ENCODE results near the gene KCNMA1.

KCNMA1 gene

DNA sequence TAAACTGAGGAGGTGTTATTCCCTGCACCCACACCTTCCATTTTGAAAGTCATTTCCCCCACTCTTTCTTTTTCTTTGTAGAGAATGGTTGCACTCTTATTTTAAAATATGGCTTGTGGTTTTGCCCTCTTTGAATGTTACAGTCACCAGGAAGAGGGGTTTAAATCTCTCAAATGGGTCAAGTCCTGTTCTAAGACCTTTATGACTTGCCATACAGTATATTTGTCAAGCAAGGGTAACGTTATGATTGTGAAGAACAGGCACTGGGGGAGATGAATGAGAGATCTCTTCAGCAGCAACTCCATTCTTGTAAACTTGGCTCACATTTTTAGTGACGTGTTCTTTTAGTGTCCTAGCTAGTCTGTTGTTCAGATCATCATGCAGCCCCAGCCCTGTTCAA, 634.7 kb downstream of the KCNMA1 start:
- Histone ChIP-seq H2AFZ (ENCODE audit: low read depth) (no peak overlapping the region), H3K9ac (no peak overlapping the region), H3K79me2 (ENCODE audit: insufficient read depth, low read depth) (no peaks in the 10 kb centered on the region), H3K4me2 (no peak overlapping the region), H3K4me1 (ENCODE audit: low read depth, poor library complexity, severe bottlenecking) (no peaks in the 10 kb centered on the region), H3K27me3 (ENCODE audit: insufficient read depth, low read depth) (no peaks in the 10 kb centered on the region), H3K36me3 (ENCODE audit: insufficient read depth) (no peaks in the 10 kb centered on the region), H3K4me3 (IDR thresholded peaks at IDR 0.05; ENCODE audit: insufficient read depth, low read depth, low read length) (no peak overlapping the region), H4K20me1 (ENCODE audit: insufficient read depth) (no peaks in the 10 kb centered on the region), H3K27ac (no peak overlapping the region)
- TF ChIP-seq, protein P1, sequence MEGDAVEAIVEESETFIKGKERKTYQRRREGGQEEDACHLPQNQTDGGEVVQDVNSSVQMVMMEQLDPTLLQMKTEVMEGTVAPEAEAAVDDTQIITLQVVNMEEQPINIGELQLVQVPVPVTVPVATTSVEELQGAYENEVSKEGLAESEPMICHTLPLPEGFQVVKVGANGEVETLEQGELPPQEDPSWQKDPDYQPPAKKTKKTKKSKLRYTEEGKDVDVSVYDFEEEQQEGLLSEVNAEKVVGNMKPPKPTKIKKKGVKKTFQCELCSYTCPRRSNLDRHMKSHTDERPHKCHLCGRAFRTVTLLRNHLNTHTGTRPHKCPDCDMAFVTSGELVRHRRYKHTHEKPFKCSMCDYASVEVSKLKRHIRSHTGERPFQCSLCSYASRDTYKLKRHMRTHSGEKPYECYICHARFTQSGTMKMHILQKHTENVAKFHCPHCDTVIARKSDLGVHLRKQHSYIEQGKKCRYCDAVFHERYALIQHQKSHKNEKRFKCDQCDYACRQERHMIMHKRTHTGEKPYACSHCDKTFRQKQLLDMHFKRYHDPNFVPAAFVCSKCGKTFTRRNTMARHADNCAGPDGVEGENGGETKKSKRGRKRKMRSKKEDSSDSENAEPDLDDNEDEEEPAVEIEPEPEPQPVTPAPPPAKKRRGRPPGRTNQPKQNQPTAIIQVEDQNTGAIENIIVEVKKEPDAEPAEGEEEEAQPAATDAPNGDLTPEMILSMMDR (conservative IDR thresholded peaks at IDR 0.05; ENCODE audit: low read depth, low read length), result no peak

DNA sequence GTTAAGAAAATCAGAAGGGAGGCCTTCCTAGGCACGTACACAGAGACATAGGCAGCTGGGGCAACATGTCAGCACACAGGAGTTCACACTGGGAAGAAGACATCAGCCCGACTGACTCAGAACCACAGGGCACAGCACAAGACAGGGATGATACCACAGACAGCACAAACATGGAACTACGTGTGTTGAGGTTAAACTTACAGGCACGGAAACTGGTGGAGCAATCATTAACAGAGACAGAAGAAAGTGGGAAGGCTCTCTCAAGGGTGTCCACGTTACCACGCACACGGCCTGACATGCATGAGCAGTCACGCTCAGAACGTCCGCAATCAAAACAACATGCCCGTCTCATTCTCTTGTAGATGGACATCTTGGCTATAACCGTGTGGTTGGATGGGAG, 636.4 kb downstream of the KCNMA1 start:
- H3K79me2 ChIP-seq (ENCODE audit: insufficient read depth, low read depth), result no peaks in the 10 kb centered on the region
- no peak overlapping the region for H3K27ac ChIP-seq
- no peaks in the 10 kb centered on the region for H3K4me1 ChIP-seq (ENCODE audit: low read depth, poor library complexity, severe bottlenecking)
- H3K4me3 ChIP-seq (IDR thresholded peaks at IDR 0.05; ENCODE audit: insufficient read depth, low read depth, low read length), result no peak overlapping the region
- H3K27me3 ChIP-seq (ENCODE audit: insufficient read depth, low read depth), result no peaks in the 10 kb centered on the region
- no peak overlapping the region for H2AFZ ChIP-seq (ENCODE audit: low read depth)
- H3K36me3 ChIP-seq (ENCODE audit: insufficient read depth), result no peaks in the 10 kb centered on the region
- no peak overlapping the region for H3K4me2 ChIP-seq
- TF ChIP-seq, protein P1 (conservative IDR thresholded peaks at IDR 0.05; ENCODE audit: low read depth, low read length), result no peak
- no peaks in the 10 kb centered on the region for H4K20me1 ChIP-seq (ENCODE audit: insufficient read depth)
- no peak overlapping the region for H3K9ac ChIP-seq

DNA sequence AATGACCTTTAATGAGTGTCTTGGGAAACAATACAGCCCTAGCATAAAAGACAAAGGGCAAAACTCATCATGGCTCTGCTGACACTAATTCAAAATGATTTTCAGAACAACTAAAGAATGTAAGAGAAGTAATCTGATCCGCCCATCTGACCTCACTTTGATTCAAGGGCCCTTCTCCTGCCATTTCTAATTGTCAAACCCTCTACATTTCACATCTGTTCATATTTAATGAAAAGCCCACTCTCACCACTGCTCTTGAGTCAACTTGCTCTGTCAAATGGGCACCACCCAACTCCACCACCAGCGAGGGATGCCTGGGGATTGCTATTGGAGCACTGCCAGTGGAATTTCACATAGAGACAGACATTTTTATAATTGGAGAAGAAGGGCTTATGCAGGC, 639.2 kb downstream of the KCNMA1 start:
- Histone ChIP-seq H2AFZ (ENCODE audit: low read depth) (no peak overlapping the region), H3K4me3 (IDR thresholded peaks at IDR 0.05; ENCODE audit: insufficient read depth, low read depth, low read length) (no peak overlapping the region), H3K4me2 (no peak overlapping the region), H3K36me3 (ENCODE audit: insufficient read depth) (no peaks in the 10 kb centered on the region), H3K79me2 (ENCODE audit: insufficient read depth, low read depth) (no peaks in the 10 kb centered on the region), H3K9ac (no peak overlapping the region), H3K27ac (no peak overlapping the region), H4K20me1 (ENCODE audit: insufficient read depth) (no peaks in the 10 kb centered on the region), H3K4me1 (ENCODE audit: low read depth, poor library complexity, severe bottlenecking) (no peaks in the 10 kb centered on the region), H3K27me3 (ENCODE audit: insufficient read depth, low read depth) (no peaks in the 10 kb centered on the region)
- TF ChIP-seq, protein P1 (conservative IDR thresholded peaks at IDR 0.05; ENCODE audit: low read depth, low read length), result no peak

DNA sequence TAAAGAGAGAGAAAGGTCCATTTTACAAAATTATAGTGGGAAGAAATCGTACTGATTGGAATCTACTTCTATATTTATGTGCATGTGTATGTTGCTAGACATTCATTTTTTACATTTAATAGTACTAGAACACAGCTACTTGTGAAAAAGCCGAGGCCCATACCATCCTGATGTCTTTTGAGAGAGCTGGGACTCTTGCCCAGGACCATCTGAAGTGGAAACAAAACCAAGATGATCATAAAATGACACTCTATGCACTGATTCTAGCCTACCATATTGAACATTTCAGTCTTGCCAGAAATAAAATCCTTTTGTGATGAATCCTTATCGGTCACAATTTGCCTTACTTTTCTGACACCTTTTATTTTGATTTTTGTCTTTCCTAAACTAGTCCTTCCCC, 640.0 kb downstream of the KCNMA1 start:
- no peaks in the 10 kb centered on the region for H3K36me3 ChIP-seq (ENCODE audit: insufficient read depth)
- TF ChIP-seq, protein P1 (conservative IDR thresholded peaks at IDR 0.05; ENCODE audit: low read depth, low read length), result no peak

More for the DNA sequence above, 640.0 kb downstream of the KCNMA1 start:
- no peak overlapping the region for H2AFZ ChIP-seq (ENCODE audit: low read depth)
- H3K9ac ChIP-seq, result no peak overlapping the region
- H3K79me2 ChIP-seq (ENCODE audit: insufficient read depth, low read depth), result no peaks in the 10 kb centered on the region
- H4K20me1 ChIP-seq (ENCODE audit: insufficient read depth), result no peaks in the 10 kb centered on the region
- H3K27ac ChIP-seq, result no peak overlapping the region
- H3K4me1 ChIP-seq (ENCODE audit: low read depth, poor library complexity, severe bottlenecking), result no peaks in the 10 kb centered on the region
- no peak overlapping the region for H3K4me3 ChIP-seq (IDR thresholded peaks at IDR 0.05; ENCODE audit: insufficient read depth, low read depth, low read length)
- no peaks in the 10 kb centered on the region for H3K27me3 ChIP-seq (ENCODE audit: insufficient read depth, low read depth)
- no peak overlapping the region for H3K4me2 ChIP-seq

All from KMS-11 (cell line).